OCI-LY3 (cell line): Measurements from ENCODE around the gene VASH1.

Experiments
- H2AFZ ChIP-seq: fragments of 200-600, 300-600 bp; shearing (Covaris generic); 2 replicates; pipeline ENCODE4 v1.6.0; 2014; ENCODE audit warnings: antibody characterized with exemption, low read depth, low read length
- H3K27ac ChIP-seq: fragments of 200-600, 300-600 bp; sonication (generic); 2 replicates; pipeline ENCODE4 v1.5.1; 2014; ENCODE audit warnings: mild to moderate bottlenecking, low read length, moderate library complexity, mixed read lengths
- H3K27me3 ChIP-seq: fragments of 200-600, 300-600 bp; sonication (generic); 2 replicates; pipeline ENCODE4 v1.6.1; 2014; ENCODE audit warnings: low read depth, low read length, mixed read lengths
- H3K36me3 ChIP-seq: fragments of 200-600, 300-600 bp; sonication (generic); replicated peaks from 2 replicates; pipeline ENCODE3; 2014; ENCODE audit warnings: low read depth, low read length, mixed read lengths
- H3K4me1 ChIP-seq: fragments of 300-600, 200-600 bp; sonication (generic); 2 replicates; pipeline ENCODE4 v1.6.1; 2014; ENCODE audit warnings: low read length, mixed read lengths
- H3K4me2 ChIP-seq: fragments of 200-600, 300-600 bp; sonication (generic); 2 replicates; pipeline ENCODE4 v1.6.1; 2014; ENCODE audit warnings: low read length, mixed read lengths
- H3K4me3 ChIP-seq: fragments of 300-600, 200-600 bp; sonication (generic); 2 replicates; pipeline ENCODE4 v1.5.1; 2014; ENCODE audit warnings: antibody characterized with exemption, mild to moderate bottlenecking, low read length, moderate library complexity
- H3K79me2 ChIP-seq: fragments of 300-600, 200-600 bp; shearing (Covaris generic); 2 replicates; pipeline ENCODE4 v1.6.1; 2014; ENCODE audit warnings: mild to moderate bottlenecking, low read length, mixed read lengths
- H3K9ac ChIP-seq: fragments of 300-600, 200-600 bp; shearing (Covaris generic); 2 replicates; pipeline ENCODE4 v1.6.0; 2014; ENCODE audit warnings: mild to moderate bottlenecking, low read length, moderate library complexity
- H3K9me3 ChIP-seq: fragments of 200-600, 300-600 bp; shearing (Covaris generic); 2 replicates; pipeline ENCODE4 v1.6.1; 2014; ENCODE audit warnings: low read length, mixed read lengths; ENCODE audit not compliant: insufficient read depth
- H4K20me1 ChIP-seq: fragments of 200-600, 300-600 bp; sonication (generic); 2 replicates; pipeline ENCODE4 v1.6.1; 2016; ENCODE audit warnings: low read length, mixed read lengths; ENCODE audit not compliant: insufficient read depth
- CTCF ChIP-seq: fragments of 200-600, 300-600 bp; sonication (generic); IDR thresholded peaks from 2 replicates; pipeline ENCODE4 v1.5.1; 2014; ENCODE audit warnings: antibody characterized with exemption, low read length, low read depth
- EZH2phosphoT487 ChIP-seq: fragments of 200-600 bp; shearing (Covaris generic); IDR thresholded peaks from 2 replicates; pipeline ENCODE4 v1.6.1; 2018; ENCODE audit warnings: antibody characterized with exemption, mixed run types, low read depth

Gene VASH1

GRCh38 chr14:76781648-76782051, 20.4 kb downstream of the VASH1 start:
- H3K4me2 ChIP-seq = no peak overlapping the region
- TF ChIP-seq CTCF (no peak), EZH2phosphoT487 (no peak)
- no peak overlapping the region for H2AFZ ChIP-seq
- no peak overlapping the region for H3K4me3 ChIP-seq
- no peaks in the 10 kb centered on the region for H3K79me2 ChIP-seq
- no peaks in the 10 kb centered on the region for H4K20me1 ChIP-seq
- H3K27ac ChIP-seq = no peak overlapping the region
- H3K27me3 ChIP-seq = no peaks in the 10 kb centered on the region
- H3K4me1 ChIP-seq = no peaks in the 10 kb centered on the region
- no peaks in the 10 kb centered on the region for H3K9me3 ChIP-seq
- peaks cover 9% of the 10 kb centered on the region for H3K36me3 ChIP-seq
- H3K9ac ChIP-seq = no peak overlapping the region

GRCh38 chr14:76782115-76782884, 21.0 kb downstream of the VASH1 start:
- Histone ChIP-seq H3K4me3 (no peak overlapping the region), H3K27ac (no peak overlapping the region), H4K20me1 (no peaks in the 10 kb centered on the region), H3K27me3 (no peaks in the 10 kb centered on the region), H3K9ac (no peak overlapping the region), H3K4me1 (no peaks in the 10 kb centered on the region), H3K79me2 (no peaks in the 10 kb centered on the region), H3K9me3 (no peaks in the 10 kb centered on the region), H3K36me3 (peaks cover 11% of the 10 kb centered on the region), H3K4me2 (no peak overlapping the region), H2AFZ (no peak overlapping the region)
- TF ChIP-seq CTCF (no peak), EZH2phosphoT487 (no peak)

GRCh38 chr14:76782885-76783566, 21.8 kb downstream of the VASH1 start:
- H3K79me2 ChIP-seq = no peaks in the 10 kb centered on the region
- H3K4me3 ChIP-seq = no peak overlapping the region
- H2AFZ ChIP-seq = no peak overlapping the region
- H3K9me3 ChIP-seq = no peaks in the 10 kb centered on the region
- peaks cover 11% of the 10 kb centered on the region for H3K36me3 ChIP-seq
- H3K27me3 ChIP-seq = no peaks in the 10 kb centered on the region
- H3K4me1 ChIP-seq = no peaks in the 10 kb centered on the region
- no peak overlapping the region for H3K9ac ChIP-seq
- TF ChIP-seq EZH2phosphoT487 = no peak
- no peak for TF ChIP-seq CTCF
- H3K4me2 ChIP-seq = no peak overlapping the region
- H4K20me1 ChIP-seq = no peaks in the 10 kb centered on the region
- no peak overlapping the region for H3K27ac ChIP-seq

- Histone ChIP-seq H3K36me3 (peaks cover 14% of the 10 kb centered on the region), H3K79me2 (no peaks in the 10 kb centered on the region), H3K9ac (no peak overlapping the region), H3K4me3 (no peak overlapping the region), H3K4me2 (no peak overlapping the region), H2AFZ (no peak overlapping the region), H3K27ac (no peak overlapping the region), H3K9me3 (no peaks in the 10 kb centered on the region), H4K20me1 (no peaks in the 10 kb centered on the region), H3K27me3 (no peaks in the 10 kb centered on the region), H3K4me1 (no peaks in the 10 kb centered on the region)
- TF ChIP-seq EZH2phosphoT487 (no peak), CTCF (no peak)
Measured at GRCh38 chr14:76784266-76784874, 23.1 kb downstream of the VASH1 start.
